Astrocyte of the cerebellum (primary cell): ENCODE data around the gene SOHLH2.

Source experiments
- DNase-seq: peaks from one replicate; pipeline ENCODE4 v3.0.0-alpha.2; 2011; ENCODE audit warnings: low read depth
- H3K4me3 ChIP-seq: 2 replicates; pipeline ENCODE4 v1.5.1; 2011; ENCODE audit warnings: mild to moderate bottlenecking, low read depth, low read length, moderate library complexity
- CTCF ChIP-seq: IDR thresholded peaks from 2 replicates; pipeline ENCODE4 v1.5.1; 2012; ENCODE audit warnings: low read length, low read depth, moderate library complexity, mild to moderate bottlenecking; ENCODE audit errors: missing control alignments
- in situ Hi-C: cut with HindIII; loops from 2 replicates; pipeline ENCODE4 v1.10.0; 2017; ENCODE audit warnings: low sequenced_read_pairs

Gene SOHLH2

GRCh38 chr13:36126491-36126890 is 87.9 kb downstream of the SOHLH2 start:
- no peak overlapping the region for H3K4me3 ChIP-seq
- no peak for DNase-seq
- in situ Hi-C loops, result no loop called here
- no peak for TF ChIP-seq CTCF

- in situ Hi-C loops, result no loop called here
- TF ChIP-seq CTCF, result no peak
- no peak for DNase-seq
- no peak overlapping the region for H3K4me3 ChIP-seq
Measured at GRCh38 chr13:36125841-36126240, 88.5 kb downstream of the SOHLH2 start.

- DNase-seq, result peak; percentile 89
- no peak for TF ChIP-seq CTCF
- H3K4me3 ChIP-seq, result no peak overlapping the region
- in situ Hi-C loops, result no loop called here
Measured at GRCh38 chr13:36124236-36124822, 90.0 kb downstream of the SOHLH2 start.
